Subcutaneous adipose tissue (tissue), 4 donors: Measurements from ENCODE around the gene MAP2K3. TPM values are rescaled to one million over a fixed set of nuclear protein-coding genes. Genes with fewer than 3 reads are reported as not detected.

Experiments used
- total RNA-seq, 4 donors: library from RNA; depleted of rRNA; stranded (reverse); fragments of >200 nt; gene quantifications; one replicate each; pipeline ENCODE4 v1.1.0, GENCODE V29; 2016
- TF ChIP-seq, protein P1 (sequence below): fragments of 450-650 bp; IDR thresholded peaks from one replicate; pipeline ENCODE4 v1.5.1; 2016; ENCODE audit warnings: low read depth, mild to moderate bottlenecking, control low read depth, antibody characterized with exemption, moderate library complexity

Gene MAP2K3
- total RNA-seq, 4 donors from 2014 or later = 17.0 to 36.2 (median 23.3) TPM

DNA sequence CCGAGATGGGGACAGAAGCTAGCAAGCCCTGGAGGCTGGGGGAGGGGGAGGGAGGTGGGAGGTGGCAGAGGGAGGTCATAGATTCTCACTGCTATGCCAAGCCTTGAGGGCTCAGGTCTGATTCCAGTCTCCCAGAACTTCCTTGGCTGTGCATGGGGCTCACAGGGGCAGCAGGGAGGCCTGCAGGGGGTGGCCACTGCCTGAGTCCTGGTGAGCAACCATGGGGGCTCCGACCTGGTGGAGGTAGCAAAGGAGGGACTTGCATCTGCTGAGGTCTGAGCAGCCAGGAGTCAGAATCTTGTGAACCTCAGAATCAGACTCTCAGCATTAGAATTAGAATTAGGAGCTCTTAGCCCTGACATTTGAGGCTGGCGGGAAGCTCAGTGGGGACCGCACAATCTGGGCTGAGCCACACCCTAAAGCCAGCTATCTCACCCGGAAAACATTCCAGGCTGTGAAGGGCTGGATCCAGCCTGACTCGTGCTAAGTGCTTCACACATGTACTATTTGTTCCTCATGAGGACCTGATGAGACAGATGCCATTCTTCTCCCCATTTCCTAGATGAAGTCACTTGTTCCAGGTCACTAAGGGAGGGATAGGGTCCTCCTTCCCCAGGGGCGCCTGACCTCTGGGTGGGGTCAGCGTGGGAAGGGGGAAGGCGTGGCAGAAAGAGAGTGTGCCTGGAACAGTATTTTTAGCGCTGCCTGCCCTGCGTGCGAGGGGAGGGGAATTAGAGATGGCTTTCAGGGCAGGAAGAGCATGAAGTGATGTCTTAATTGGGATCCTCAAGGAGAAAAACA, 74.4 kb downstream of the MAP2K3 start:
- TF ChIP-seq, protein P1, sequence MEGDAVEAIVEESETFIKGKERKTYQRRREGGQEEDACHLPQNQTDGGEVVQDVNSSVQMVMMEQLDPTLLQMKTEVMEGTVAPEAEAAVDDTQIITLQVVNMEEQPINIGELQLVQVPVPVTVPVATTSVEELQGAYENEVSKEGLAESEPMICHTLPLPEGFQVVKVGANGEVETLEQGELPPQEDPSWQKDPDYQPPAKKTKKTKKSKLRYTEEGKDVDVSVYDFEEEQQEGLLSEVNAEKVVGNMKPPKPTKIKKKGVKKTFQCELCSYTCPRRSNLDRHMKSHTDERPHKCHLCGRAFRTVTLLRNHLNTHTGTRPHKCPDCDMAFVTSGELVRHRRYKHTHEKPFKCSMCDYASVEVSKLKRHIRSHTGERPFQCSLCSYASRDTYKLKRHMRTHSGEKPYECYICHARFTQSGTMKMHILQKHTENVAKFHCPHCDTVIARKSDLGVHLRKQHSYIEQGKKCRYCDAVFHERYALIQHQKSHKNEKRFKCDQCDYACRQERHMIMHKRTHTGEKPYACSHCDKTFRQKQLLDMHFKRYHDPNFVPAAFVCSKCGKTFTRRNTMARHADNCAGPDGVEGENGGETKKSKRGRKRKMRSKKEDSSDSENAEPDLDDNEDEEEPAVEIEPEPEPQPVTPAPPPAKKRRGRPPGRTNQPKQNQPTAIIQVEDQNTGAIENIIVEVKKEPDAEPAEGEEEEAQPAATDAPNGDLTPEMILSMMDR = no peak

DNA sequence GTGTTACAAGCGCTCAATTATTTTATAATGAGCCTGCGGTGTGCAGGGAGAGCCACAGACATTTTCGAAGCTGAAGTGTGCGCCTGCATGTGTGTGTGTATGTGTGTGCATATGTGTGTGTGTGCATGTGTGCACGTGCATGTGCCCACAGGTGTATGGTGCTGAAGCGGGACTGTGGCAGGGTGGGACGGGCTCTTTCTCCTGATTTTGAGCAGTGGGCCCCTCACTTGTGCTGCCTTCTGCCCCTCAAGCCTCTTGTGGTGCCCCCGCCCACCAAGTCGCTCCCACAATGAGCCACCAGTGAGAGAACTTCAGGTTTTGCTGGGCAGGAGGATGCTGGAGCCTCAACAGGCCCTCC, 75.0 kb downstream of the MAP2K3 start:
- TF ChIP-seq, protein P1 = no peak

DNA sequence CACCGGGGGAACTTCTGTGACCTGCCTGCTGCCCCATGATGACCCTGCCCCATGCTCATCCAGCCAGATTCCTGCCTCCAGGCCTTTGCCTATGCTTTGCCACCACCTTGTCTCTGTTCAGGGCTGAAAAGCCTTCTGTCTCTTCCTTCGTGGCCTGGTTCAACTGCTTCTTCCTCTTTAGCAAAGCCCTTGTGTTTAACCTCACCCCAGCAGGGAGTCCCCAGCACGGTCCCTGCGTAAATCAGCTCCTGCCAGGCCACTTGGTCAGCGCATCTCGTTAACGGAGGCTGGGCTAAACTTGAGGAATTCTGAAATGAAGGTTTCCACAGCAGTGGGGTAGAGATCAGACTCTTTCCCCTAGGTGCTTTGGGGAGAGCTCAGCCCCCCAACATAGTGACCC, 75.5 kb downstream of the MAP2K3 start:
- TF ChIP-seq, protein P1 = no peak

DNA sequence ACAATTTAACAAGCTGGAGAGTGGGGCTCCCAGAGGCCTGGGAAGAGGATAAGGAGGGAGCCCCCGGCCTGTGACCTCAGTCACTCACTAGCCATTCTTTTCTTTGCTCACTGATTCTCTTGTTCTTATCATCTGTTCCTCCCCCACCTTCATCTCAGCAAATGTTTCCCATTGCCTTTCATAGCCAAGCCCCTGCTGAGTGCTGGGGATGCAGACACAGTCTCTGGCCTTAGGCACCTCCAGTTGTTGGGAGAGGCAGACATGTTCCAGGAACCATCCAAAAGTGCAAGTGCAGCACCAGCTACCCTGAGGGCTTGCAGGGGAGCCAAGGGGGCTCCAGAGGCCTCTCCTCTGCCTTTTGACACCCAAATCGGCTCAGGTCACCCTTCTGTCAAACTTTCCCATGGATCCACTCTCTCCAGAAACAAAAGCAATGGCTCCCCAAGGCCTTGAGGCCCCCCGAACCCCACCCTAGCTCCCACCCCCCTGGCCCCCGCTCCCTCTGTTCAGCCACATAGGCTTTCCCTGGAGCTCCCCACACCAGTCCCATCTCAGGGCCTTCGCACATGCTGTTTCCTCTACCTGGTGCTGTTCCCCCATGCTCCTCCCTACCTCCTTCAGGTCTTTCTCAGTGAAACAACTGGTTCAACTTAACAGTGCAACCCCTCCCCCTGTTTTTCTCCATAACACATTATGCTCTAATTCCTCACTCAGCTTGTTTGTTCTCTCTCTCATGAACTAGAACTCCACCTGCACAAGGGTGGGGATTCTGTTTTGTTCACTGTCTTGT, 76.7 kb downstream of the MAP2K3 start:
- TF ChIP-seq, protein P1 = no peak

DNA sequence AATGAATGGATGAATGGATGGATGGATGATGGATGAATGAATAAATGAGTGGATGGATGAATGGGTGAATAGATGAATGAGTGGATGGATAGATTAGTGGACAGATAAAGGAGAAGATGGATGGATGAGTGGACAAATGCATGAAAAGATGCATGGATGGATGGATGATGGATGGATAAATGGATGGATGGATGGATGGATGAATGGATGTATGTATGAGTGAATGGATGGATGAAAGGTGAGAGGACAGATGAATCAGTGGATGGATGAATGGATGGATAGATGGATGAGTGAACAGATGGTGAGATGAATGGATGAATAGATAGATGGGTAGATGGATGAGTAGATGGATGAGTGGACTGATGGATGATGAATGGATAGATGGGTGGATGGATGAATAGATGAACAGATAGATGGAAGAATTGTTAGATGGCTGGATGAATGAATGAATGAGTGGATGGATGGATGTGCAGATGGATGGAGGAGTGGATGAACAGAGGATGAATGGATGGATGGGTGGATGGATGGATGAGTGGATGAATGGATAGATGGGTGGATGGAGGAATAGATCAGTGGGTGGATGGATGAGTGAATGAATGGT, 77.9 kb downstream of the MAP2K3 start:
- TF ChIP-seq, protein P1 = no peak

DNA sequence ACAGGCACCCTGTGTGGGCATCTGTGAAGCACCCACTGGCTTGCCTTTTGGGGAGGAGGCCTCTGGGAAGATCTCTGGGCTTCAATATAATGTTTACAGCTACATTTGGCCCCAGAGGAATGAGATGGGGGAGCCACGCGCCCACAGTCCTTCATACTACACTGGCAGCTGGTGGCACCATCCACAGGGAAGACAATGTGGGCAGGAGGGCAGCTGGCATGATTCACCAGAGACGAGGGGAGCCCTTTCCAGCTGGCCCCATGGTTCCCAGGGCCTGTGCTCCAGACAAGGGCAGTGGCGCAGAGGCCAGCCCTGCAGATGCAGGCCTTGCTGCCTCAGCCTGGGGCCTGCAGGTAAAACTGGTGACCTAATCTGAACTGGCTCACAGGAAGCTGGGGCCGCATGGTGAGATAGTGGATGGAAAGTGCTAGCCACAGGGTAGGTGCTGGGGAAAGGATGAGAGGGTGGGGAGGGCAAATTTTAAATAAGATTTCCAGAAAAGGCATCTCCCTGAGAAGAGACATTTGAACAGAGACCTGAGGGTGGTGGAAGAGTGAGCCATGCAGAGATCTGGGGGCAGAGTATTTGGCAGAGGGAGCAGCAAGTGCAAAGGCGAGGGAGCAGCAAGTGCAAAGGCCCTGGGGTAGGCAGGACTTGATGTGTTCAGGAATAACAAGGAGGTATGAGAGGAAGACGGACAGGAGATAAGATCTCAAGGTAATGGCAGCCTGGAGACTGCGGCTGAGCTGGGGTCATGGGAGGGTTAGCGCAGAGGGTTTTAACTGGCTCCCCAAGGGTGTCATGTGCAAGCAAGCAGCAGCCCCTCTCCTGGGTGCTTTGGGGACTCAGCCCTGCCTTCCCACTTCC, 79.5 kb downstream of the MAP2K3 start:
- TF ChIP-seq, protein P1 = no peak

Other genes starting within 250 kb of the MAP2K3 start
- 100 to 1,000 TPM in 1 of 4 donors, 10 to 100 TPM in 3; 87.4 to 128 (median 96.3) TPM for gene USP22, start 241.7 kb upstream of the MAP2K3 start, total RNA-seq
- gene DHRS7B, start 157.7 kb upstream of the MAP2K3 start, total RNA-seq = 10 to 100 TPM; 28.4 to 55.4 (median 45.0) TPM
- 10 to 100 TPM; 22.0 to 30.1 (median 26.4) TPM for gene TMEM11, start 70.5 kb upstream of the MAP2K3 start, total RNA-seq
- 10 to 100 TPM in 3 of 4 donors, 1 to 10 TPM in 1; 4.9 to 31.6 (median 15.1) TPM for gene NATD1, start 31.3 kb upstream of the MAP2K3 start, total RNA-seq
- gene KCNJ12, start 91.6 kb downstream of the MAP2K3 start, total RNA-seq = 1 to 10 TPM in 2 of 4 donors, under 1 TPM in 1, not detected in 1; 0.51 to 1.7 (median 1.3) TPM